GM19239 (cell line): ENCODE data around the gene COX6B1.
"Not testable (repeated sequence)": the region's sequence is repeated elsewhere in the genome, so short reads cannot be mapped to it uniquely, and the experiment has no call there.

Experiments used
- DNase-seq: peaks from one replicate; pipeline ENCODE4 v3.0.0; 2011; ENCODE audit warnings: low spot score; ENCODE audit not compliant: insufficient read length
- FAIRE-seq: peaks from 2 replicates; lab custom pipeline; 2011; peaks lifted over from hg19 to GRCh38; lab: Jason Lieb, UNC

The COX6B1 gene

GRCh38 chr19:35629332-35629633 is 18.8 kb upstream of the COX6B1 start:
- FAIRE-seq (no peak), DNase-seq (no peak)

DNA sequence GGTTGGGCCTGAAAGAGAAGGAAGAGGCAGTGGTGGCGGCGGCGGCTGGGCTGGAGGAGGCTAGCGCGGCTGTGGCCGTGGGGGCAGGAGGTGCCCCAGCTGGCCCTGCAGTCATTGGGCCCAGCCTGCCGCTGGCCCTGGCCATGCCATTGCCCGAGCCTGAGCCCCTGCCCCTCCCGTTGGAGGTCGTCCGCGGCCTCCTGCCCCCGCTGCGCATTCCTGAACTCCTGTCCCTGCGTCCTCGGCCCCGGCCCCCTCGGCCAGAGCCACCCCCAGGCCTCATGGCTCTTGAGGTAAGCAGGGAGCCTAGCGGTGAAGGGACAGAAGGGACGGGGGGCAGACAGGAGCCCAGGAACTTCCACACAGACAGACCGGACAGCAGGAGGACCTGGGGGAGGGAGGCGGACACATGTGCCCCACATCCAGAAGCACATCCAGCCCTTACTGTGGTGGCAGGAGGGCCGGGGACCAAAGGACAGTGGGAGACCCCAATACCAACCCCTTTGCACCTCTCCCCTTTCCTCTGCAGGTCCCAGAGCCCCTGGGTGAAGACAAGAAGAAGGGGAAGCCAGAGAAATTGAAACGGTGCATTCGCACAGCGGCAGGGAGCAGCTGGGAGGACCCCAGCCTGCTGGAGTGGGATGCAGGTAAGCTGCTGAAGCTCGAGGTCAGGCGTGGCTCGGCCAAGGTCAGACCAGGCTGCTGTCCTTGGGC is 14.2 kb upstream of the COX6B1 start:
- FAIRE-seq (no peak), DNase-seq (no peak)

DNA sequence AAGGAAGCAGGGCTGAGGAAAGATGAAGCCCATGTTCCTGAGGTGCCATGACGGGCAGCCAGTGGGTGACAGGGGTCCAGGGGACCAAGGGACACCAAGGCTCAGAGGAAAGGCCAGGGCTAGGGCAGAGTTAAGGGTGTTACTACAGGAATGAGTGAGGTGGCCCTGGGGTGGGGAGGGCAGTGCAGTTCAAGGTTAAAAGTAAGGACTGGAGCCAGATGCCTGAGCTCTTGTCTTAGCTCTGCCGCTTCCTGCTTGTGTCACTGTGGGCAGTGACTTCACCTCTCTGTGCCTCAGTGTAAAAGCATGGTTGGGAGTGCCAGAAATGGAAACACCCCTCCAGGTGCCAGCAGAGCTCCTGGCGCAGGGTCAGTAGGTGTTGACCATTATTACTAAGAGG is 11.5 kb upstream of the COX6B1 start:
- FAIRE-seq: no peak
- no peak for DNase-seq

DNA sequence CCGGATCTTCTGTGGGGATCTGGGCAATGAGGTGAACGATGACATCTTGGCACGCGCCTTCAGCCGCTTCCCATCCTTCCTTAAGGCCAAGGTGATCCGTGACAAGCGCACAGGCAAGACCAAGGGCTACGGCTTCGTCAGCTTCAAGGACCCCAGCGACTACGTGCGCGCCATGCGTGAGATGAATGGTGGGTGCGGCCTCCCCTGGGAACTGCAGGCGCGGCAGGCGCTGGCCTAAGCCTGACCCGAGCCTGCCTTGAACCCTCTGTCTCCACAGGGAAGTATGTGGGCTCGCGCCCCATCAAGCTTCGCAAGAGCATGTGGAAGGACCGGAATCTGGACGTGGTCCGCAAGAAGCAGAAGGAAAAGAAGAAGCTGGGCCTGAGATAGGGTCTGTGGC is 11.0 kb upstream of the COX6B1 start:
- DNase-seq (no peak), FAIRE-seq (no peak)

DNA sequence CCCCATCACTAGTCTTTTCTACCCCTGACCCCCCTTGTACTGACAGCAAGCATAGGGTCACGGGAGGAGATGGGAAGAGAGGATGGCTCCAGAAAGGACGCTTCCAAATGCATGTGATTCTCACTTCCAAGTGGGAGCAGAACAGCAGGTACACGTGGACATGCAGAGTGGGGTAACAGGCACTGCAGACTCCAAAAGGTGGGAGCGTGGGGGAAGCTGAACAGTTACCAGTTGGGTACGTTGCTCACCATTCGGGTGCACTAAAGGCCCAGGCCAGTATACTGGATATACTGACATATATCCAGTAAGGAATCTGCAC is 8.8 kb upstream of the COX6B1 start:
- FAIRE-seq (no peak), DNase-seq (no peak)

GRCh38 chr19:35639863-35640262 is 8.3 kb upstream of the COX6B1 start:
- FAIRE-seq (no peak), DNase-seq (no peak)

DNA sequence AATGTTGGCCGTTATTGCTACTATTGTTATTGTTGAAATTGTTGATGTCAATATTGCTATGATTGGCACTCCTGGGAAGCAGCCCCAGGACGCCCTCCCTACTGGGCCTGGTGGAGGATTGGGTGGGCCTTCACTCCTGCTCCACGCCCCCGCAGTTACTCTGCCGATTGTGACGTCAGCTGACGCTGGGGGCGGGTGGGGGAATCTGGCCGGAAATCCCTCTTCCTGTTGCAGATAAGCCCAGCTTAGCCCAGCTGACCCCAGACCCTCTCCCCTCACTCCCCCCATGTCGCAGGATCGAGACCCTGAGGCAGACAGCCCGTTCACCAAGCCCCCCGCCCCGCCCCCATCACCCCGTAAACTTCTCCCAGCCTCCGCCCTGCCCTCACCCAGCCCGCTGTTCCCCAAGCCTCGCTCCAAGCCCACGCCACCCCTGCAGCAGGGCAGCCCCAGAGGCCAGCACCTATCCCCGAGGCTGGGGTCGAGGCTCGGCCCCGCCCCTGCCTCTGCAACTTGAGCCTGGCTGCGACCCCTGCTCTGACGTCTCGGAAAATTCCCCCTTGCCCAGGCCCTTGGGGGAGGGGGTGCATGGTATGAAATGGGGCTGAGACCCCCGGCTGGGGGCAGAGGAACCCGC is 6.5 kb upstream of the COX6B1 start, which contains the start of gene ETV2:
Gene ETV2 (plus strand): TSS at position 231 of the 637 bp plus-strand sequence. CDS start 716 bp downstream, outside the sequence.
- DNase-seq (no peak), FAIRE-seq (no peak)

- DNase-seq (no peak), FAIRE-seq (no peak)
Observed at GRCh38 chr19:35642312-35642711, 5.8 kb upstream of the COX6B1 start.

DNA sequence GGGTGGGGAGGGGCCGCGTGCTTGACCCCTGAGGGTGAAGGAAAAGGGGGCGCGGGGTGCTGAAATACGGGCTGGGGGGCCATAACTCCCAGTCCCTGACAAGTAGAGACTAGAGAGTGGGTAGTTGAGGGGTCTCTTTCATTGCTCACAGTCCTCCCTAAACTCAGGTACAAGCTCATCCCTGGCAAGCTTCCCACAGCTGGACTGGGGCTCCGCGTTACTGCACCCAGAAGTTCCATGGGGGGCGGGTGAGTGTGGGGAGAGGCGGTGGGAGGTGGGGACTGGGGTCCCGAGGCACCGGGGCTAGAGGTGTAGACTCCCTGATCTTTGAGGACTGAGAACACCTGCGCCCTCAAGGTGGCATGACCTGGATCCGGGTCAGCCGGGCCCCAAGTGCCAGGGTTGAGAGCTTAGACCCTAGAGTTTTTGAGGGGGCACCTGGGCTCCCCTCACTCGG is 5.3 kb upstream of the COX6B1 start:
- no peak for DNase-seq
- no peak for FAIRE-seq

GRCh38 chr19:35643255-35644205 is 4.6 kb upstream of the COX6B1 start:
- DNase-seq: peak; percentile 86
- peak; percentile 87 for FAIRE-seq

DNA sequence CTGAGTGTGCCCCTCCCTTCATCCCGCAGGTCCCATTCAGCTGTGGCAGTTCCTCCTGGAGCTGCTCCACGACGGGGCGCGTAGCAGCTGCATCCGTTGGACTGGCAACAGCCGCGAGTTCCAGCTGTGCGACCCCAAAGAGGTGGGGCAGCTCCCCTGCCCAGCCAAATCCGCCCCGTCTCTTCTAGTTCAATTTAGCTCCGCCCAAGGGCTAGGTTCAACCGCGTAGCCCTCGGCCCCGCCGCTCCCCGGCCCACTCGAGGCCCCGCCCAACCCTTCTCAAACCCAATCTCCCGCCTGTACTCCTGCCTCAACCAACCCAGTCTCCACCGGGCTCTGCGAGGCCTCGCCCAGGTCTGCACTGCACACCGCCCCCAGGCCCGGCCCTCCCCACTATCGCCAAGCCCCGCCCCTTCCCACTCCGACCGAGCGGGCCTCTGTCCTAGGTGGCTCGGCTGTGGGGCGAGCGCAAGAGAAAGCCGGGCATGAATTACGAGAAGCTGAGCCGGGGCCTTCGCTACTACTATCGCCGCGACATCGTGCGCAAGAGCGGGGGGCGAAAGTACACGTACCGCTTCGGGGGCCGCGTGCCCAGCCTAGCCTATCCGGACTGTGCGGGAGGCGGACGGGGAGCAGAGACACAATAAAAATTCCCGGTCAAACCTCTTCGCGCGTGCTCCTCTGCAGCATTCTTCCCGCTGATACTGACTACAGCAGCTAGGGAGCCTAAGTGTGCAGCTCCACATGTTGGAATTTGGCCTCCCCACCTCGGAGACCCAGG is 3.7 kb upstream of the COX6B1 start:
- peak; percentile 86 for DNase-seq
- FAIRE-seq: peak; percentile 91

- peak; percentile 83 for FAIRE-seq
- no peak for DNase-seq
Observed at GRCh38 chr19:35644987-35645679, 3.0 kb upstream of the COX6B1 start.

- FAIRE-seq (no peak), DNase-seq (no peak)
Observed at GRCh38 chr19:35645680-35646511, 2.2 kb upstream of the COX6B1 start.

- FAIRE-seq (no peak), DNase-seq (no peak)
Observed at GRCh38 chr19:35650581-35650980, 2.5 kb downstream of the COX6B1 start.

GRCh38 chr19:35654828-35655227 is 6.7 kb downstream of the COX6B1 start:
- FAIRE-seq, DNase-seq: not testable (repeated sequence)

DNA sequence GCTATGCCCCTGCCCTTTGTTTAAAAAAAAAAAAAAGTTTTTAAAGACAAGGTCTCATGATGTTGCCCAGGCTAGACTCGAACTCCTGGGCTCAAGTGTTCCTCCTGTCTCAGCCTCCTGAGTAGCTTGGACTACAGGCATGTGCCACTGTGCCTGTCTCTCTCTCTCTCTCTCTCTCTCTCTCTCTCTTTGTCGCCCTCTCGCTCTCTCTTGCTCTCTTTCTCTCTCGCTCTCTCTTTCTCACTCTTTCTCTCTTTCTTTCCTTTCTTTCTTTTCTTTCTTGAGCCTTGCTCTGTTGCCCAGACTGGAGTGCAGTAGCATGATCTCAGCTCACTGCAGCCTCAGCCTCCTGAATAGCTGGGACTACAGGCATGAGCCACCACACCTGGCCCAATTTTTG is 7.5 kb downstream of the COX6B1 start:
- no peak for FAIRE-seq

DNA sequence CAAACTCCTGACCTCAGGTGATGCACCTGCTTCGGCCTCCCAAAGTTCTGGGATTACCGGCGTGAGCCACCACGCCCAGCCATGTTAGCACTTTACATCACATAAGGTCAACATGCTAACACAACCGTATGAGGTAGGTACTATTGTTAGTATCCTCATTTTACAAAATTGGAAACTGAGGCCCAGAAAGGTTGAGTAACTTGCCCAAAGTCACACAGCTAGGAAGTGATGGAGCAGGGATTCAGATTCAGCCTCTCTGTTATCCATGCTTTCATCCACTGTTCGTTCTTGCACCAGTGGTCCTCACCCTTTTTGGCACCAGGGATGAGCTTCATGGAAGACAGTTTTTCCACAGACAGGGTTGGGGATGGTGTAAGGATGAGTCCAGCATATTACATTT is 8.6 kb downstream of the COX6B1 start:
- no peak for DNase-seq
- no peak for FAIRE-seq

More for the DNA sequence above, 7.5 kb downstream of the COX6B1 start:
- no peak for DNase-seq

GRCh38 chr19:35657904-35658700 is 10.0 kb downstream of the COX6B1 start:
- FAIRE-seq: no peak
- no peak for DNase-seq
